Upper lobe of right lung (tissue), 1 donor: ENCODE measurements around the gene WAC. TPM values are rescaled to one million over a fixed set of nuclear protein-coding genes. Genes with fewer than 3 reads are reported as not detected.
"Not testable (repeated sequence)": the region's sequence is repeated elsewhere in the genome, so short reads cannot be mapped to it uniquely, and the experiment has no call there.

Experiments
- ATAC-seq: fragments of 200-7000 bp; cut with Tn5 transposase; one replicate; pipeline ENCODE4 v1.9.1; 2020; ENCODE audit warnings: mild to moderate bottlenecking, moderate library complexity
- DNase-seq: peaks from one replicate; pipeline ENCODE4 v3.0.0-alpha.2; 2020
- H3K27ac ChIP-seq: fragments of 200-600 bp; one replicate; pipeline ENCODE4 v1.8.0; 2022
- H3K27me3 ChIP-seq: fragments of 200-600 bp; one replicate; pipeline ENCODE4 v1.8.0; 2022; ENCODE audit warnings: mild to moderate bottlenecking
- H3K36me3 ChIP-seq: fragments of 200-600 bp; one replicate; pipeline ENCODE4 v1.8.0; 2022
- H3K4me1 ChIP-seq: fragments of 200-600 bp; one replicate; pipeline ENCODE4 v1.8.0; 2022
- H3K4me3 ChIP-seq: fragments of 200-600 bp; one replicate; pipeline ENCODE4 v1.8.0; 2022; ENCODE audit warnings: mild to moderate bottlenecking
- H3K9me3 ChIP-seq: fragments of 200-600 bp; one replicate; pipeline ENCODE4 v1.8.0; 2022
- intact Hi-C: fragments of 100-400 bp; cut with DNase I; formaldehyde crosslinking; loops from one replicate; pipeline ENCODE4 v1.11.0; 2022
- total RNA-seq: library from RNA; stranded (reverse); fragmentation: NEBNext Ultra II Directional; extraction: Animal tissue kit (Norgen Biotek cat#: 25700); gene quantifications from one replicate; pipeline ENCODE4 v1.2.1, GENCODE V29; 2021
- TF ChIP-seq, protein P1 (sequence below): fragments of 200-600 bp; IDR thresholded peaks from one replicate; pipeline ENCODE4 v1.8.0; 2022; ENCODE audit warnings: antibody characterized with exemption
- donor health status: DM: no; HTN: yes; CAD: no; lungs with severe emphysema.

WAC gene
- total RNA-seq, 1 donor from 2014 or later: 122 TPM

DNA sequence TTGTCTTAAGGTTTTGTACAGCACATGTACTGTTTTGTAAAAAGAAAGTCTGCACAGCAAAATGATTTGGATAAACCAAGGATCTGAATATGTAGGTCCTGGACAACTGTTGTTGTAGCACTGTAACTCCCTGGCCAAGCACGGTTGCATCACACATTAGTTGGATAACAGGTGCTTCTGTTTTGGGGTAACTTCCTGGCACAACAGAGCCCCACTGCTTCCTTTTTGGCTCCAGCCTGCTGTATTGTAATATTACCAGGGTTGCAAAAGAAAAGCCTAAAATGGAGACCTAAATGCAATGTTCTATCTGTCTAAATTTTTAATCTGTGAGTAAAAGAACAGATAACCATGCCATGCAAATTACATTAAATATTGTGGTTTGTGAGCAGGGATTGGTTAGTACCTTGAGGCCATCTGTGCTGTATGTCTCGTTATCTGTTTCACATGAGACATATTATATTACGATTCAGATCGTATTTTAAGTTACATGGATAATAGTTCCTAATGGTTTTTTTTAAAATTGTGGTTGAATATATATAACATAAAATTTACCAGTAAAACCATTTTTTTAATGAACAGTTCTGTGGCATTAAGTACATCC lies 27.5 kb upstream of the WAC start:
- intact Hi-C loops: no loop called here
- DNase-seq: no peak
- ATAC-seq: no peak

DNA sequence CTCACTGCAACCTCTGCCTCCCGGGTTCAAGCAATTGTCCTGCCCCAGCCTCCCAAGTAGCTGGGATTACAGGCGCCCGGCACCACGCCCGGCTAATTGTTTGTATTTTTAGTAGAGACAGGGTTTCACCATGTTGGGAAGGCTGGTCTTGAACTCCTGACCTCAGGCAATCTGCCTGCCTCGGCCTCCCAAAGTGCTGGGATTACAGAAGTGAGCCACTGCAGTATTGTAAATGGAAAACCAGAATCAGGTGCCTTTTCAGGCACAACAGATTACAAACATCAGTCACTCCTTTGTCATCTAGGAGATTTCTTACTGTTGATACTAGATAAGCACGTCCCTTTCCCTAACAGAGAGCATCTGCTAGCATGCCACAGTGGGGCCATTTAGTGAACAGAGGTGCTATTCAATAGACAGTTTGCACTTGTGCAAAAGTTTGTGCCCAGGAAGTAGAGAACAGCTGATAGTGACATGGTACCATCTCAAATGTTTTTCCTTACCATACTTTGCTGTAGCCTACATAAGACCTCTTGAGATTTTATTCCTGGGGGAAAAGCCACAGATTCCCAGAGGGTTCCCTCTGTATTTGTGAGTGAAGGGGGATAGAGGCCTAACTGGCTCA lies 24.5 kb upstream of the WAC start:
- intact Hi-C loops: no loop called here
- no peak for ATAC-seq
- no peak overlapping the region for H3K27ac ChIP-seq
- no peak overlapping the region for H3K4me3 ChIP-seq
- H3K4me1 ChIP-seq: no peaks in the 10 kb centered on the region
- H3K36me3 ChIP-seq: no peaks in the 10 kb centered on the region
- no peaks in the 10 kb centered on the region for H3K9me3 ChIP-seq
- TF ChIP-seq, protein P1, sequence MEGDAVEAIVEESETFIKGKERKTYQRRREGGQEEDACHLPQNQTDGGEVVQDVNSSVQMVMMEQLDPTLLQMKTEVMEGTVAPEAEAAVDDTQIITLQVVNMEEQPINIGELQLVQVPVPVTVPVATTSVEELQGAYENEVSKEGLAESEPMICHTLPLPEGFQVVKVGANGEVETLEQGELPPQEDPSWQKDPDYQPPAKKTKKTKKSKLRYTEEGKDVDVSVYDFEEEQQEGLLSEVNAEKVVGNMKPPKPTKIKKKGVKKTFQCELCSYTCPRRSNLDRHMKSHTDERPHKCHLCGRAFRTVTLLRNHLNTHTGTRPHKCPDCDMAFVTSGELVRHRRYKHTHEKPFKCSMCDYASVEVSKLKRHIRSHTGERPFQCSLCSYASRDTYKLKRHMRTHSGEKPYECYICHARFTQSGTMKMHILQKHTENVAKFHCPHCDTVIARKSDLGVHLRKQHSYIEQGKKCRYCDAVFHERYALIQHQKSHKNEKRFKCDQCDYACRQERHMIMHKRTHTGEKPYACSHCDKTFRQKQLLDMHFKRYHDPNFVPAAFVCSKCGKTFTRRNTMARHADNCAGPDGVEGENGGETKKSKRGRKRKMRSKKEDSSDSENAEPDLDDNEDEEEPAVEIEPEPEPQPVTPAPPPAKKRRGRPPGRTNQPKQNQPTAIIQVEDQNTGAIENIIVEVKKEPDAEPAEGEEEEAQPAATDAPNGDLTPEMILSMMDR: no peak
- no peaks in the 10 kb centered on the region for H3K27me3 ChIP-seq
- no peak for DNase-seq

More for the DNA sequence above, 27.5 kb upstream of the WAC start:
- H3K9me3 ChIP-seq: no peaks in the 10 kb centered on the region
- H3K4me3 ChIP-seq: no peak overlapping the region
- H3K4me1 ChIP-seq: no peaks in the 10 kb centered on the region
- TF ChIP-seq, protein P1: no peak
- no peak overlapping the region for H3K27ac ChIP-seq
- H3K27me3 ChIP-seq: no peaks in the 10 kb centered on the region
- no peaks in the 10 kb centered on the region for H3K36me3 ChIP-seq

DNA sequence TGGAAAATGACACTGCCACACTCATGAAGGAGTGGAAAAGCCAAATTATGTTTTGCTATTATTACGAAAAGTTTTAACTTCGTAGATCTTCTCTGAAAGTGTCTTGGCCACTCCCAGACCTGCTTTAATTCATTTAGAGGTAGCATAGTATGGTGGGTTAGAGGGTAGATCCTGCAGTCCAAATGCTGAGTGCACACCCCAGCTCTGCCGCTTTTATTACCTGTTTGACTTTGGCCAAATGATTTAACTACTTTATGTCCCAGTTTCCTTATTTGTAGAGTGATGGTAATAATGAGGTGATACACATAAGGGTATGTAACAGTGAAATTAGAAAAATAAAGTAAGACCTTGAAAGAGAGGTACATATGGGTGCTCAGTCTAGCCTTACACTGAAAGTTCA lies 23.6 kb upstream of the WAC start:
- no peaks in the 10 kb centered on the region for H3K36me3 ChIP-seq
- ATAC-seq (no peak), DNase-seq (no peak)
- no peak overlapping the region for H3K4me3 ChIP-seq
- no peaks in the 10 kb centered on the region for H3K9me3 ChIP-seq
- no peaks in the 10 kb centered on the region for H3K4me1 ChIP-seq
- no peak overlapping the region for H3K27ac ChIP-seq
- no peaks in the 10 kb centered on the region for H3K27me3 ChIP-seq
- TF ChIP-seq, protein P1: no peak
- intact Hi-C loops: no loop called here

DNA sequence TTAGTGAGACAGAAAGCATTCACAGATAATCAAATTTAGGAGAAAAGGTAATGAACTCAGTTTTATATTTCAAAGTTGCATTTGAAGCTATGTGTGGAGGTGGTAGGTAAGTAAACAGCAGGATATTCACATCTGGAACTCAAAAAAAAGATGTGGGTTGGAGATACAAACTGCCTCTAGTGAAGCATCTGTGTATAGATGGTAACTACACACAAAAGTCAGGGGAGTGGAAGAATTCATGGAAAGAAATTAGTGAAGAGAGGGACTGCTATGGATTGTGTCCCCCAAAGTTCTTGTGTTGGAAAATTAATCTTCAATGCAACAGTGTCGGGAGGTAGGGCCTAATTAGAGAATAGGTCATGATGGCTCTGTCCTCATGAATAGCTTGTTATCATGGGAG lies 18.3 kb upstream of the WAC start:
- intact Hi-C loops: no loop called here
- Histone ChIP-seq H3K27ac (no peak overlapping the region), H3K4me1 (no peaks in the 10 kb centered on the region), H3K27me3 (no peaks in the 10 kb centered on the region), H3K36me3 (no peaks in the 10 kb centered on the region), H3K9me3 (no peaks in the 10 kb centered on the region), H3K4me3 (no peak overlapping the region)
- DNase-seq (no peak), ATAC-seq (no peak)
- TF ChIP-seq, protein P1: no peak

DNA sequence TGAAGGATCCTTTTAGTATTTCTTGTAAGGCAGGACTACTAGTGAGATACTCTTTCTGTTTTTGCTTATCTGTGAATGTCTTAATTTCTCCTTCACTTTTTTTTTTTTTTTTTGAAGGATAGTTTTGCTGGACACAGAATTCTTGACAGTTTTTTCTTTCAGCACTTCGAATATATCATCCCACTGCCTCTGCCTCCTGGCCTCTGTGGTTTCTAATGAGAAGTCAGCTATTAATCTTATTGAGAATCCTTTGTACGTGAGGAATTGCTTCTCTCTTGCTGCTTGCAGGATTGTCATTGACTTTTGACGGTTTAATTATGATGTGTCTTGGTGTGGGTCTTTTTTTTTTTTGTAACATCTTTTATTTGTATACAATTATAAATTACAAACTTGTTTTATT lies 12.6 kb upstream of the WAC start:
- ATAC-seq (no peak), DNase-seq (no peak)
- TF ChIP-seq, protein P1: no peak
- Histone ChIP-seq H3K36me3 (peaks cover 12% of the 10 kb centered on the region), H3K4me3 (no peak overlapping the region), H3K27me3 (no peaks in the 10 kb centered on the region), H3K9me3 (no peaks in the 10 kb centered on the region), H3K4me1 (no peaks in the 10 kb centered on the region), H3K27ac (no peak overlapping the region)
- intact Hi-C loops: no loop called here

DNA sequence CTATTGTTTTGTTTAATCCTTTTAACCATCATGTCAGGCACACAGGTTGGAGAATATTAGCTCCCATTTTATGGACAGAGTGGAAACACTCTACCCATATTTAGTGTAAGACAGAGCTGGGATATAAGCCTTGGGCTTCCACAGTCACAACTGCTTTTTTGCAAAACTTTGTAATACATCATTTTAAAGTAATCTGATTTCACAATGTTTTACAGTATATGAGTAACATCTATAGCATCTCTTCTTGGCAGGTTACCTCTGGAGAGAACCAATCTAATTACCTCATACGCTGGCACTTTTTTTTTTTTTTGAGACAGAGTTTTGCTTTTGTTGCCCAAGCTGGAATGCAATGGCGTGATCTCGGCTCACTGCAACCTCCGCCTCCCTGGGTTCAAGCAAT lies 12.1 kb upstream of the WAC start:
- DNase-seq, H3K9me3 ChIP-seq, intact Hi-C loops, H3K27me3 ChIP-seq, ATAC-seq, H3K4me3 ChIP-seq, H3K4me1 ChIP-seq, H3K27ac ChIP-seq: not testable (repeated sequence)
- H3K36me3 ChIP-seq: peaks cover 17% of the 10 kb centered on the region

DNA sequence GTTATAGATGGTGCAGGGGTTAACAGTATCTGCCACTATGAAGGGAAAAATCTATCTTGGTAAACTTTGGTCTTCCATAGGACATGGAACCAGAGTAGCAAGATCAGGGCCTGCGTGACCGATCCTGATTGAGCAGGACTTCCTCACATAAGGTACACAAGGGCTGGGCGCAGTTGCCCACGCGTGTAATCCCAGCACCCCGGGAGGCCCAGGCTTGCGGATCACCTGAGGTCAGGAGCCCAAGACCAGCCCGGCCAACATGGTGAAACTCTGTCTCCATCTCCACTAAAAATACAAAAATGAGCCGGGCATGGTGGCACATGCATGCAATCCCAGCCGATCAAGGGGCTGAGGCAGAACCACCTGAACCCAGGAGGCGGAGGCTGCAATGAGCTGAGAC lies 11.0 kb upstream of the WAC start:
- H3K9me3 ChIP-seq, H3K27me3 ChIP-seq, H3K4me1 ChIP-seq, H3K4me3 ChIP-seq, H3K27ac ChIP-seq, ATAC-seq, DNase-seq, intact Hi-C loops: not testable (repeated sequence)
- peaks cover 18% of the 10 kb centered on the region for H3K36me3 ChIP-seq
